ENCODE results near the gene DNAH2. TPM values are rescaled to one million over a fixed set of nuclear protein-coding genes. Genes with fewer than 3 reads are reported as not detected.

DNAH2 gene
- total and polyA plus RNA-seq, 2 of the 13 experiments (the other 11 are each of a cell fraction or from before 2014, with no cell fraction given) = not detected

- TF ChIP-seq ARHGAP35 (CRISPR knock-in tag; IDR thresholded peaks at IDR 0.05; ENCODE audit: borderline replicate concordance) = no peak
- TF ChIP-seq YEATS2 (CRISPR knock-in tag; IDR thresholded peaks at IDR 0.05; ENCODE audit: borderline replicate concordance) = no peak
- TF ChIP-seq HMG20B (CRISPR knock-in tag; conservative IDR thresholded peaks at IDR 0.05) = no peak
- no peak for TF ChIP-seq HDAC6 (IDR thresholded peaks at IDR 0.05; ENCODE audit: low read depth, low read length)
- no peak for TF ChIP-seq ZNF776 (CRISPR knock-in tag; IDR thresholded peaks at IDR 0.05)
- TF ChIP-seq NBN (conservative IDR thresholded peaks at IDR 0.05) = no peak
- no peak for TF ChIP-seq ZSCAN9 (CRISPR knock-in tag; IDR thresholded peaks at IDR 0.05; ENCODE audit: borderline replicate concordance)
- TF ChIP-seq ZNF33B (CRISPR knock-in tag; IDR thresholded peaks at IDR 0.05) = 0 out of 2 replicates have a peak, but pooled peaks have one; percentile 48
- TF ChIP-seq IRX3 (CRISPR knock-in tag; IDR thresholded peaks at IDR 0.05; ENCODE audit: borderline replicate concordance, low read depth) = no peak
- TF ChIP-seq ZNF674 (CRISPR knock-in tag; IDR thresholded peaks at IDR 0.05; ENCODE audit: low read depth) = no peak
- TF ChIP-seq TFE3 (CRISPR knock-in tag; IDR thresholded peaks at IDR 0.05) = no peak
- no peak for TF ChIP-seq ARID3A (IDR thresholded peaks at IDR 0.05; ENCODE audit: low read depth, low read length)
- TF ChIP-seq, protein P1, sequence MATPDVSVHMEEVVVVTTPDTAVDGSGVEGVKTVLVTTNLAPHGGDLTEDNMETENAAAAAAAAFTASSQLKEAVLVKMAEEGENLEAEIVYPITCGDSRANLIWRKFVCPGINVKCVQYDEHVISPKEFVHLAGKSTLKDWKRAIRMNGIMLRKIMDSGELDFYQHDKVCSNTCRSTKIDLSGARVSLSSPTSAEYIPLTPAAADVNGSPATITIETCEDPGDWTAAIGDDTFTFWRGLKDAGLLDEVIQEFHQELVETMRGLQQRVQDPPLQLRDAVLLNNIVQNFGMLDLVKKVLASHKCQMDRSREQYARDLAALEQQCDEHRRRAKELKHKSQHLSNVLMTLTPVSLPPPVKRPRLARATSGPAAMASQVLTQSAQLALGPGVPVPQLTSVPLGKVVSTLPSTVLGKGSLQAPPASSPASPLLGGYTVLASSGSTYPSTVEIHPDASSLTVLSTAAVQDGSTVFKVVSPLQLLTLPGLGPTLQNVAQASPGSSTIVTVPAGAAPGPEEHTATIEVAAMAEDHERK (CRISPR knock-in tag; IDR thresholded peaks at IDR 0.05; ENCODE audit: low read depth) = no peak
- peak; percentile 85 for TF ChIP-seq ZNF740 (CRISPR knock-in tag; IDR thresholded peaks at IDR 0.05)
- TF ChIP-seq ZKSCAN1 (IDR thresholded peaks at IDR 0.05; ENCODE audit: low read length) = no peak
- TF ChIP-seq MEIS2 (CRISPR knock-in tag; IDR thresholded peaks at IDR 0.05) = peak; percentile 18; the same call in 1 of the 2 replicates
- TF ChIP-seq ZNF598 (CRISPR knock-in tag; IDR thresholded peaks at IDR 0.05; ENCODE audit: borderline replicate concordance) = no peak
- TF ChIP-seq ZNF569 (CRISPR knock-in tag; IDR thresholded peaks at IDR 0.05; ENCODE audit: borderline replicate concordance) = no peak
- no peak for TF ChIP-seq REXO4 (CRISPR knock-in tag; IDR thresholded peaks at IDR 0.05; ENCODE audit: borderline replicate concordance)
- TF ChIP-seq, protein P2, sequence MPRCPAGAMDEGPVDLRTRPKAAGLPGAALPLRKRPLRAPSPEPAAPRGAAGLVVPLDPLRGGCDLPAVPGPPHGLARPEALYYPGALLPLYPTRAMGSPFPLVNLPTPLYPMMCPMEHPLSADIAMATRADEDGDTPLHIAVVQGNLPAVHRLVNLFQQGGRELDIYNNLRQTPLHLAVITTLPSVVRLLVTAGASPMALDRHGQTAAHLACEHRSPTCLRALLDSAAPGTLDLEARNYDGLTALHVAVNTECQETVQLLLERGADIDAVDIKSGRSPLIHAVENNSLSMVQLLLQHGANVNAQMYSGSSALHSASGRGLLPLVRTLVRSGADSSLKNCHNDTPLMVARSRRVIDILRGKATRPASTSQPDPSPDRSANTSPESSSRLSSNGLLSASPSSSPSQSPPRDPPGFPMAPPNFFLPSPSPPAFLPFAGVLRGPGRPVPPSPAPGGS (CRISPR knock-in tag; IDR thresholded peaks at IDR 0.05) = no peak
- TF ChIP-seq ZBTB38 (CRISPR knock-in tag; IDR thresholded peaks at IDR 0.05) = no peak
- no peak for TF ChIP-seq ZNF512 (CRISPR knock-in tag; IDR thresholded peaks at IDR 0.05)
These were observed 126.2 kb downstream of the DNAH2 start (continued) for GRCh38 chr17:7843536-7844291.
